ENCODE data around the gene TCF4.

GRCh38 chr18:55365342-55365741 lies 222.7 kb downstream of the TCF4 start:
- no peak for TF ChIP-seq POLR2A (IDR thresholded peaks at IDR 0.05; ENCODE audit: low read depth, low read length)
- no peak for TF ChIP-seq POU2F2 (IDR thresholded peaks at IDR 0.05; ENCODE audit: low read depth, low read length)
- TF ChIP-seq POLR2AphosphoS5 (IDR thresholded peaks at IDR 0.05; ENCODE audit: low read depth, low read length), result no peak
- no peak for TF ChIP-seq SPI1 (IDR thresholded peaks at IDR 0.05; ENCODE audit: low read depth, low read length)
